CD4-positive, alpha-beta T cell treated with Interleukin-2 at 100 ng/mL for 4 hours (primary cell): Measurements from ENCODE around the gene NIBAN1.
"Not testable (repeated sequence)": the region's sequence is repeated elsewhere in the genome, so short reads cannot be mapped to it uniquely, and the experiment has no call there.

Experiments used
- DNase-seq: peaks from one replicate; pipeline ENCODE4 v3.0.0-alpha.2; 2020; ENCODE audit warnings: low spot score

Gene NIBAN1

DNA sequence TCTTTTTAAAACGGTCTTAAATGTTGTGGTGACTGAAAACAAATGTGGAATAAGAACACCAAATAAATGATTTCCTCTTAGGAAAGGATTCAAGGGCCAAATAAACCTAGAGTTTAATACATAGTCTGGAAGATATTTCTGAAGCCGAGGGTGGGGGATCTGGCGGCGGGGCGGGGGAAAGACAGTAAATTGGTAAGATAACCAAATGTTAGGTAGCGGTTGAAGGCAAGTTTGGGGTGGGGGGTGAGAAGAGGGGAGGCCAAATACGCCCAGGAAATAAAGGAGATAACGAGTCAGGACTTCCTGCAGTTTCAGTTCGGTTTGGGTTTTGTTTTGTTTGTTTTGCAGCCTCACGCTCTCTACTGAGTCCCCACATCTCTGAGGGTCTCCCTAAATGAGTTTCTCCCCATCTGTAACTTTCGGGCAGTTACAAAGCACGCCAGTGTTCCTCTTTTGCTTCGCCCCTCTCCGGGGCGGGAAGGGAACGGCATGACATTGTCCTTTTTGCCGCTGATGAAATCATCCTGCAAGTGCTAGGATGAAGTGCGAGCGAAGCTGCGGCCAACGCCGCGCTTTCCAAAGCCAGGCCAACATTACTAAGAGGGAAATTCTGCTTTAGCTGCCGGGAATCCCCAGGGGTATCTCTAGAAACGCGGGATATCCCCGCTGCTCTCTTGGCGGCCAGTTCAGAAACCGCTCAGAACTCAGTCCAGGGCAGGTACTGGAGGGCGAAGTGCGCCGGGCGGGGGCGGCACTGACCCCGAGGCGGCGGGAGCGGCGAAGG lies 844 bp downstream of the NIBAN1 start:
- peak; percentile 65 for DNase-seq

DNA sequence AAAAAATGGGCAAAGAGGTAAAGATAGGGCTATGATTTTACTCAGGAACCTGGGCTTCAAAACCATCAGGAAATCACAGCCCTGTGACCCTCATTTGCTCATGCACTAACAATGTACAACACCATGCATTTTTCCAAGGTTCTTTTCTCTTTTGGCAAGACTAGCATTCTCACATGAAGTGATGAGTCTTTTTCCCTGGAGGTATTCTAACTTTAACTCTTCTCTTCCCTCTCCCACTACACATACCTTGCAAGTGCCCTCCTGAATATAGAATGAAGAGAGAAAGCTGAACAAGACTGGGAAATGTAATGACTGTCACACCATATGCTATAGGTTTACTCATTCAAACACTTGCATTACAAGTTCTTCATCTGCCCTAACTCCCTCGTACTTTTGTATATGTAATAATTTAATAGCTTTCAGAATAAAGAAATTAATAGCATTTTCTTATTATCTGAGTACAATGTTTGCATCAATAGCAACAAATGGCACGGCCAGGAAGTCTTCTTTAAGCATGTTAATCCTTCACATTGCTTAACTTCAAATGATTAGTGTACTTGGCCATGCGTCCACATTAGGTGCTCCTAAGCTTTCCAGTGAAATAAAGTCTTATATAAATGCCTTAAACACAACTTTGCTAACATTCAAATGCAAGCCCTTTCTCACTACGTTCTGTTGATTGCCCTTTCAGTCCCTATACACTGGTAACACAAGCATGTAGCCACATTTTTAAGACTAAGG lies 1.8 kb downstream of the NIBAN1 start:
- no peak for DNase-seq

DNA sequence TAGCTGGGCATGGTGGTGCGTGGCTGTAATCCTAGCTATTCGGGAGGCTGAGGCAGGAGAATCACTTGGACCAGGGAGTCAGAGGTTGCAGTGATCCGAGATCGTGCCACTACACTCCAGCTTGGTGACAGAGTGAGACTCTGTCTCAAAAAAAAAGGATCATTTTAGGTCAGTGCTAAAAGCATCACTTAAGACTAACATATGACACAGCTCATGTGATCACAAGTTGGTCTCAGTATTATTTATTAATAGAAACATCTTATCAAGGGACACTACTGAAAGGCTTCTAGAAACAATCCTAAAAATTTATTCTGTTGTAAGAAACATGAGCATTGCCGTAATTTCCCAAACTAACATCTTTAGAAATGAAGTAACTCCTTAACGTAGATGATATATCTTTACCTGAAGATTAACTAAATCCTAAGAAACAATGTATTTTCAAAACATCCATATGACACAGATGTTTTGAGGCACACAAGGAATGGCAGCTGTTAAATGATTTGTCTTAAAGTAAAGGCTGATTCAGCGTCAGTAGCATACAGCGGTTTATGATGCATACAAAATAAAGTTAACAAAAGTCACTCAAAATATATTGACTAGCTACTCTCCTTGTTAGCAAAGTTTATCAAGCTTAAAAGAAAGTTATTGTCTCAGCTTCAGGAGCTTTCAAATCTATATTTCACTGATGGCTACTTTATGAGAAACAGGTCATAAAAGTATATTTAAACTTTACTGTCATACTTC lies 2.6 kb downstream of the NIBAN1 start:
- no peak for DNase-seq

DNA sequence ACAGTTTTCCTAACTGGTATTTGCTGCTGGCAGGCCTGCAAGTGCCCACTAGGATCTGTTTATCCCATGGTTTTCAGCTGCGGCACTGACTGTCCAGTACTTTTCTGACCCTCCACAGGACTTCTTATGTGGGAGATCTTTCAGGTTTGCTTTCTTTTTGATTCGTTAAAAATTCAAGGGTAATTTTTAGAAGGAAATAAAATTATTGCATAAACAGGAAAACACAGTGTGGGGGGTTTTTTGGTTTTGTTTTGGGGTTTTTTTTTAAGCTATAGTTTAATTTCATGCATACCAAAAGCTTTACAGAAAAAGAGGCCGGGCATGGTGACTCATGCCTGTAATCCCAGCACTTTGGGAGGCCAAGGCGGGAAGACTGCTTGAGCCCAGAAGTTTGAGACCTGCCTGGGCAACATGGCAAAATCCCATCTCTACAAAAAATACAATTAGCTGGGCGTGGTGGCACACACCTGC lies 3.6 kb downstream of the NIBAN1 start:
- DNase-seq = peak; percentile 24

DNA sequence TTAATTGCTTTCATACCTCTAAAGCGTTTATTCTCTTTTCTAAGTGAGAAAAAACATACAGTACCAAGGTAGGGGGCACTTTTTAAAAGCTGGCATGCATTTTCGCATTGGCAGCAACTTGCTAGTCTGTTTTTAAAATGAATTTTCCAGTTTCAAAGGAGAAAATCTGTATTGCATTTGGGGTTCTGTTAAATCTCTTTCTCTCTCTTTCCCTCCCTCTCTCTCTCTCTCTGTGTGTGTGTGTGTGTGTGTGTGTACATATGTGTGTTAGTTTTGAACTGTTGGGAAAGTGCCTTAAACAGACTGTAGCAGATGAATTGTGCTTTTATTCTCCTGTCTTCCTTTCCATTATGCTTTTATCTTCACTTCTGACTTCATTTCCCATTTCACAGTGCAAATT lies 7.3 kb downstream of the NIBAN1 start:
- no peak for DNase-seq

DNA sequence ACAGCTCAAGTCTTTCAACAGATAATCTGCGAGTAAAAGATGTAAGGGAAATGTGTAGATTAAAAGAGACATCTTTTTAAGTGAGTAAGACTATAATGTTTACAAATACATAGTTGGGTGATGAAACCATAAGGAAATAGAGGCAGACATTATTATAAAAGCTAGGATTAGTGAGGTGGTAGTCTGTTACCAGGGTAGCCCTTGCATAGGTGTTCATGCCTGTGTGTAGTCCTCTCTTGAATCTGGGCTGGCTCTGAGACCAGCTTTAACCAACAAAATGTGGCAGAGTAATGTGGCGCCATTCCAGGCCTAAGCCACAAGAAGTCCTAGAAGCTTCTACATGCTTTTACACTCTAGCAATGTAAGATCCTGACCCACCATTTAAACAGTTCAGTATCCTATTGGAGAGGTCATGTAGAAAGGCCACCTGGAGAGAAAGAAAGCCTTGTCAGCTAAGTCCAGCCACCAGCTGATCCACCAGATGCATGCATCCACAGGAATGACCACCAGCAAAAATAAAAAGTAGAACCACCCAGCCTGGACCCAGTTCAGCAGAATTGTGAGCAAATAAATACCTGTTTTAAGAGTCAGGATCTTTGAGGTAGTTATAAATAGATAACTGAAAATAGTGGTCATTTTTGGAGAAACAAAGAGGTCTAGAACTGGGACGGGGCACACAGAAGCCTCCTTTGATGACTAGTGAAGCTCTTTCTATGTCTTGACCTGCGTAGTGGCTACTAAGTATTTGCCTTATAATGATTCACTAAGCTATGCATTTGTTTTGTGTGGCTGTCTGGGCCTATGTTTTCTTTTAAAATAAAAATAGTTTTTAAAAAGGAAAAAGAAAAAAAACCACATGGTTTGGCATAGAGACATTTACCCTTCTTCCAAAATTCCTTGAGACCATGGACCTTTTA lies 8.1 kb downstream of the NIBAN1 start:
- DNase-seq = no peak

GRCh38 chr1:184965439-184965838 lies 8.9 kb downstream of the NIBAN1 start:
- no peak for DNase-seq

DNA sequence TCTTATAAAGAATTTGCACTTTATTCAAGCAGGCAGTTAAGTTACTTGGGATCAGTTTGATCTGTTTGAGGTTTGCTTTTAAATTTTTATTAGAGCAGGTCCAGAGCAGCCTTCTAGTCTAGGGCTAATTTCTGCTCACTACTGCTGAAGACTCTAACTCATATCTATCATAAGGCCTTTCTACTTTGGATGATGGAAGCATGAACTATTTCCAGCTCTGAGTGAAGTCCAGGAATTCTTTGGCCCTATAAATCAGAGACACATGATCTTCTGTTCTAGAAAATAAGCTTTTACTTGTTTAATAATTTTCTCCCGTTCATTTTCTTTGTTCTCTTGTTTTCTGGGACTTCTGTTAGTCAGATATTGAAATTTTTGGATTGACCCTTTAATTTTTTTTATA lies 14.7 kb downstream of the NIBAN1 start:
- DNase-seq = no peak

DNA sequence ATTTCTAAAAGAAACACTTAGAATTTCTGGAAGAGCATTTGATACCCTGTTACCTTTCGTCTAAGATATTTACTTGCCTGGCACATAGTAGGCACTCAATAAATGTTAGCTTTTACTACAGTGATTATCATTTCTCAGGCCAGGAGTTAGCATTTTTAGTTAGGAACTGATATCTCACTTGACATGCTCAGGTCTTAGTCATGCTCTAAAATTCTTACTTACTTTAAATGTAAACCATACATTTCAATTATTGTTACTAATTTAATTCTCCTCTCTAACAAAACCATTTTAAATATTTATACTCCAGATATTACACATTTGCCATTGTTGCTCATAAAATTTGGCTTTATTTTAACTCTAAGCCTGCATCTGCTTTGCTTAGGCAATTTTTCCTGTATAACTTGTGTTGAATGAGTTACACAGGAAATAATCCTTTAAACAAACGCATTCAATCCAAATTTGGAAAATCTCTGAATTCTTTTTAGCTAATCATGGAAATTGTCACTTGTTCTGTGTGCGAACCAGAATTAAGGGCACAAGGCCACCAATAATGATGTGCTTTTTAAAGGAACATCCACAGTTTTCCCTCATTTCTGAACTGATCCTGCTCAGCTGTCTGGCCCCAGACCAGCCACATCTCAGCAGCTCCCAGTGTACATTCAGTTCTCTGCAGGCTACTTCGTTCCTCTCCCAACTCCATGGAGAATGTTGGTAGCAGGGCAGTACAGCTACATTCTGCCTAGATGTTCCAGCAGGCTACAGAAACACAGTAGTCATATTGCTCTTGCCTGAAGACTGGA lies 15.6 kb downstream of the NIBAN1 start:
- DNase-seq = no peak

GRCh38 chr1:184957901-184958300 lies 16.4 kb downstream of the NIBAN1 start:
- not testable (repeated sequence) for DNase-seq

DNA sequence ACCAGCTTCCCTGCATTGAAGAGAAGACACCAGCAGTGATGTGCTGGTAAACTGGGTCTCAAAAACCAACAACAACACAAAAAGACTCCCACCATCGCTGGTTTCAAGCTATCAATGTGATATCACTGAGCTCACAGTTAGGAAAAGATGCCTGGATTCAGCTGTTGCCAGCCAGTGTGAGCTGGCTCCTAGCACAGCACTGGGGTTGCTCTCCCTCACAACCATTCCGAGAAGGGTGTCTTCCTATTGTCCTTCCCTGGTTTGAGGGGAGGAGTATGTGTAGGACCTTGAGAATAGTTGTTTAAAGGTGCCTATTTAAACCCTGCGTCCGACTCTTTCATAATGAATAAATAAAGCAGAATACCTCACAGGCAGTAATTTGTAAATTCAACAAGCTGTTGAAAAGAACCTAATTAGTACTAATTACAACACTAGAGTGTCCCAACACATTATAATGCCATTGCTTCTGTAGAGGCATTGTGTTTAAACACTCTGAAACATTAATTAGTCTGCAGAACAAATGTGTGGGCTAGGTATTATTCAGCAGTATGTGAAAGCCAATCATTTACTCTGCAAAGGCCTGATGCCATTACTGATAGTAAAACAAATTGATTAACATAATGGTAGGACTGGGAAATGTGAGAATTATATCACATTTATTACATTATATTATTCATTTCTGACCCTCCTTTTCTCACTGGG lies 17.2 kb downstream of the NIBAN1 start:
- DNase-seq = no peak

DNA sequence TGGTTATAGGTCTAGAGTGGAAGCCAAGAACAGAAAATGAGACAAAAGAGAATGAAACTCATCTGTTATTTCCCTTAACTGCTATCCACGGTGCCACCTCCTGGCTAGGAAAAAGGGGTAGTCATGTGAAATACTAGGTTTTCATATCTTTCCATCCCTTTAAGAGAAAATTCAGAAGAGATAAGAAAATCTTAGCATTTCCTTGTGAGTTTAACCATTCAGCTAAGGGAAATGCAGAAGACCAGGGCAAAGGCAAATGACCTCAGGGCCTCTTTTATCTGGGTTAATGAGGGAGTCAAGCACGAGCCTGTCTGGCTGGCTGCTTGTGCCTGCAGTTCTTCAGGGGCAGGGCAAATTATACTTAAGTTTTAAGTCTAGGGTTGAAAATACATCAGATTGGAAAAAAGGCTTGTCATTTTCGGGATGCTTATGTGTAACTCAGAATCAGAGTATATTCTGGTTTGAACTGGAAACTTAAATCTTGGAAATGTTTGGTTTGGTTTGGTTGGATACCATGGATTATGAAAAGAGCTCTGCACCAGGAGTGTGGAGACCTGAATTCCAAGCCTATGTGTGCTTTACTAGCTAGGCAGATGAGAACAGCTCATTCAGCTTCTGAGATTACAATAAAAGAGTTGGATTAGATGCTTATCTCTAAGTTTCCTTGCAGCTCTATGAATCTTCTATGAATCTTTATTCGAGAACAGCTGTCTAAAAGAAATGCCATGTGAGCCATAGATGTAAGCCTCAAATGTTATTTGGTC lies 19.9 kb downstream of the NIBAN1 start:
- DNase-seq = no peak

DNA sequence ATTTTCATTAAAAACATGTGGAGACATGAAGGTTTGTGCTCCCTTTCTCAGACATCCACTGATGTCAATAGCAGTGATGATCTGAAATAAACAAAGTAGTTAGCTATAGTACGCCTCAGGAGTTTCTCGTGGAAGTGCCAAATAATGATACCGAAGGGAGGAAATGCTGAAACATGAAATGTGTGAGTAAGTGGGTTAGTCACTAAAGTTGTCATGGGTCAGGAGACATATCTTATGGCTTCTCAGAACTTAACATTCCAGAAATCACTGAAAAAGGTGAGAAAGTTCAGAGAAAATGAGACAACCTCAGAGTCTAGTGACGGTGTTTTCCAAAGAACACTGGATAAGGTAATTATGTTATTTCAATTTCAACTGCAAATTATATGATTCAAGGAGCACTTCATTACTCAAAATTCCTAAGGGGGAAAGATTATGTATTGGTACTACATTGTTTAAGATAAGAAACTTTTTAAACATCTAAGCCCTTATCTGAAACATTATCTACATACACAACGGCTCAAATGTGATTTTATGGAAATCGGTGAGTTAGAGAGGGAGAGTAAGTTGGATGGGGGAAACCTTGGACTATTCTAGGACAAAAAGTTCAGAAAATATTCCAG lies 20.6 kb downstream of the NIBAN1 start:
- DNase-seq = peak; percentile 73

DNA sequence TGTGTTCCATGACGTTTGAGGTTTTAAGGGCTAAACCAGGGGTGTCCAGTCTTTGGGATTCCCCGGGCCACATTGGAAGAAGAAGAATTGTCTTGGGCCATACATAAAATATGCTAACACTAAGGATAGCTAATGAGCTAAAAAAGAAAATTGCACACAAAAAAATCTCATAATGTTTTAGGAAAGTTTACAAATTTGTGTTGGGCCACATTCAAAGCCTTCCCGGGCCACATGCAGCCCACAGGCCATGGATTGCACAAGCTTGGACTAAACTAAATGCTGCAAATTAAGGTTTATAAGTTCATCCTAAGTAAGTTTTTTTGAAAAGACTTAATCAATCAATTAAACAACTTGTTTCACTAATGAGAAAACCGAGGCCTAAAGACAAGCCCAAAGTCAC lies 21.9 kb downstream of the NIBAN1 start:
- DNase-seq = no peak

DNA sequence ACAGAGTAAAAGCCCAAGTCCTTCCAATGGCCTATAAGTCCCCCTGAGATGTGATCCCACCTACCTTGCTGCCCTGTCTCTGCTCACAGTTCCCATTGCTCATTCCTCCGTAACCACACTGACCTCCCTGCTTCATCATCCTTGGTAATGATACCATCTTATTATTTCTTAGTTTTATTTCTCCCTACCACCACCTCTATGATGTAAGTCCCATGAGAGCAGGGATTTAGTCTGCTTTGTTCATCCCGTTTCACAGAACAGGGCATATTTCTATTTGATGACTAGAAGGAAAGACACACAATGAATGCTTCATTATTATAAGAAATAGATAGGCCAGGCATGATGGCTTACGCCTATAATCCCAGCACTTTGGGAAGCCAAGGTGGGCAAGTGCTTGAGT lies 22.5 kb downstream of the NIBAN1 start:
- DNase-seq = no peak

DNA sequence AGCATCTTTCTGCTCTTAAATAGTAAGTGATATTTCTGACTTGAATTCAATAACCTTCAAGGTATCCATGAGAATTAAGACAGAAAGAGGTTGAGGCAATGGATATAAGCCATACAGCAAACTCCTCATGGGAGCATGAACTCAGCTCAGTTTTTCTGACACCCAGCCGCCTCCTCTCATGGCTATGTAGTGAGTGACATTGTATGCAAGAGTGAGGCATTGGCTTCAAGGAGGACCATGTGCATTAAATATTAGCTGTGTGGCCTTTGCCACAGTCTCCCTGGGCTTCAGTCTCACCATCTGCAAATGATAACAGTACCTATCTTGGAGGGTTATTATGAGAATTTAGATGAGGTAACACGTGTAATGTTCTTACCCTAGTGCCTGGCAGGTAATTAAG lies 23.4 kb downstream of the NIBAN1 start:
- no peak for DNase-seq

DNA sequence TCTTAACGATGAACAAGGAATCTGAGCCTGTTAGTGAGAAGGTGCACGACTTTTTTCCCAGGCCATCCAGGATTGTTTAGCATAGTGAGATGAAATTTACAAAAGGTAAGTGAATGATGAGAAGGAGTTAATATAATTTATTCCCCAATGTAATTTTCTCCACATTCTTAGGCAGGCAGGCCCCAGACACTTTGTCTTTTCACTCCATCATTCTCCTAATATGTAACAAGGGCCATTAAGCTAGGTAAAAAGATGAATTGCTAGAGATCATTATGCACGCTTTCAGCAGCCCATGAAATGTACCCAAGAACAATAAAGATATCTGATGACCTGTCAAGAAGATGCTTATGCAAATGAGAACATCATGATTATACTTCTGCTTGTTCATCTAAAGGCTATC lies 24.1 kb downstream of the NIBAN1 start:
- no peak for DNase-seq

- DNase-seq = no peak
These were observed 26.6 kb downstream of the NIBAN1 start for GRCh38 chr1:184947497-184948256.
